HepG2 (cell line): ENCODE results near the gene WDR5B. TPM values are rescaled to one million over a fixed set of nuclear protein-coding genes. Genes with fewer than 3 reads are reported as not detected.
"Not testable (repeated sequence)": the region's sequence is repeated elsewhere in the genome, so short reads cannot be mapped to it uniquely, and the experiment has no call there.

ENCODE experiments used
- ATAC-seq: fragments of 200-7000 bp; cut with Tn5 transposase; 3 replicates; pipeline ENCODE4 v1.9.1; 2020; ENCODE audit warnings: mild to moderate bottlenecking, moderate library complexity
- BruUV-seq: library from RNA; stranded (reverse); fragments of 400-500 nt; replicated peaks from 2 replicates; lab custom pipeline; 2021; lab: Mats Ljungman, UMichigan
- CTCF ChIA-PET: fragments of 300-600 bp; formaldehyde crosslinking; extraction: SDS; loops from one replicate; lab custom pipeline; 2021; ENCODE audit warnings: low total read pairs, inconsistent platforms, low intra/inter-chr PET ratio; lab: Yijun Ruan, JAX
- POLR2A ChIA-PET: fragments of 350-600 bp; sonication (Branson Sonifier 250); formaldehyde crosslinking; loops from one replicate; lab custom pipeline; 2020; ENCODE audit warnings: antibody characterized with exemption, inconsistent platforms; lab: Yijun Ruan, JAX
- DNase-seq: peaks from one replicate; pipeline ENCODE4 v3.0.0-alpha.2; 2015; ENCODE audit warnings: low spot score
- FAIRE-seq: peaks from 3 replicates; lab custom pipeline; 2011; peaks lifted over from hg19 to GRCh38; lab: Jason Lieb, UNC
- H2AFZ ChIP-seq: one replicate; pipeline ENCODE4 v1.6.1; 2011; ENCODE audit warnings: low read length, inconsistent platforms
- H3K27ac ChIP-seq: fragments of 300-600 bp; 3 replicates; pipeline ENCODE4 v1.8.0; 2011; ENCODE audit warnings: mixed run types, mild to moderate bottlenecking, mixed read lengths, low read length, inconsistent platforms; ENCODE audit not compliant: insufficient read depth; ENCODE audit errors: extremely low read length
- H3K27me3 ChIP-seq, 2 experiments: fragments of 200-600 bp in 1 of 2; 2 replicates in 1 of 2; 3 replicates in 1 of 2; pipeline versions ENCODE4 v1.6.0 to v1.8.0; 2011; ENCODE audit warnings: low read length in 2 of 2, mild to moderate bottlenecking in 2 of 2, moderate library complexity in 2 of 2, inconsistent platforms in 1 of 2; ENCODE audit not compliant: insufficient read depth in 2 of 2, control insufficient read depth in 1 of 2
- H3K36me3 ChIP-seq, 2 experiments: fragments of 200-600 bp in 1 of 2; replicated peaks in 1 of 2; 2 replicates in 1 of 2; 3 replicates in 1 of 2; pipeline versions ENCODE4 v1.5.1 to v1.8.0; 2011; ENCODE audit warnings: low read length in 2 of 2, inconsistent platforms in 1 of 2; ENCODE audit not compliant: insufficient read depth in 2 of 2, control insufficient read depth in 1 of 2
- H3K4me1 ChIP-seq: 2 replicates; pipeline ENCODE4 v1.5.1; 2012; ENCODE audit warnings: low read length, inconsistent platforms; ENCODE audit not compliant: insufficient read depth
- H3K4me2 ChIP-seq: 2 replicates; pipeline ENCODE4 v1.6.0; 2011; ENCODE audit warnings: low read depth, low read length, inconsistent platforms
- H3K4me3 ChIP-seq, 3 experiments: fragments of 200-600 bp in 1 of 3; sonication (generic), shearing (Covaris generic) in 1 of 3; replicated peaks in 1 of 3; 2 replicates each; pipeline ENCODE4 v1.5.1; 2011 to 2016; ENCODE audit warnings: low read length in 3 of 3, inconsistent platforms in 2 of 3, low read depth in 2 of 3, mild to moderate bottlenecking in 2 of 3, control low read depth in 1 of 3, mixed read lengths in 1 of 3; ENCODE audit not compliant: insufficient read depth in 1 of 3
- H3K79me2 ChIP-seq: one replicate; pipeline ENCODE4 v1.6.1; 2011; ENCODE audit warnings: low read length, inconsistent platforms; ENCODE audit not compliant: insufficient read depth
- H3K9ac ChIP-seq: 2 replicates; pipeline ENCODE4 v1.6.0; 2011; ENCODE audit warnings: mild to moderate bottlenecking, low read depth, low read length, inconsistent platforms; ENCODE audit not compliant: insufficient read depth
- H3K9me3 ChIP-seq: 2 replicates; pipeline ENCODE4 v1.5.1; 2012; ENCODE audit warnings: mild to moderate bottlenecking, low read length
- H4K20me1 ChIP-seq: 2 replicates; pipeline ENCODE4 v1.6.0; 2011; ENCODE audit warnings: inconsistent platforms, mild to moderate bottlenecking, low read length, moderate library complexity; ENCODE audit not compliant: insufficient read depth
- ASH2L ChIP-seq: fragments of 300-600, 200-600 bp; sonication (generic); IDR thresholded peaks from 2 replicates; pipeline ENCODE4 v1.7.0; 2017; ENCODE audit warnings: low read depth, mild to moderate bottlenecking, moderate library complexity, mixed read lengths, low read length; ENCODE audit not compliant: insufficient read length
- LCORL ChIP-seq, 2 experiments: fragments of 450-650 bp in 1 of 2; sonication (generic) in 1 of 2; formaldehyde crosslinking in 1 of 2; IDR thresholded peaks; 2 replicates each; pipeline versions ENCODE4 v1.5.0 to v1.6.1; 2017 to 2020; ENCODE audit warnings: antibody characterized with exemption in 1 of 2, missing genetic modification reagents in 1 of 2
- NFKBIZ ChIP-seq: IDR thresholded peaks from 2 replicates; pipeline ENCODE4 v1.6.1; 2018; ENCODE audit warnings: missing genetic modification reagents, missing compliant biosample characterization
- ZMAT3 ChIP-seq: sonication (generic); formaldehyde crosslinking; conservative IDR thresholded peaks from 2 replicates; pipeline ENCODE4 v1.7.0; 2021; ENCODE audit warnings: missing genetic modification reagents
- ZNF782 ChIP-seq: sonication (generic); formaldehyde crosslinking; IDR thresholded peaks from 2 replicates; pipeline ENCODE4 v1.4.0; 2020; ENCODE audit warnings: missing genetic modification reagents, mild to moderate bottlenecking, borderline replicate concordance
- WGBS: methylation state at CpG from one replicate; pipeline ENCODE4 v1.1.6; 2017; ENCODE audit warnings: low lambda C conversion rate; 5-methylcytosine and 5-hydroxymethylcytosine counted together
- in situ Hi-C: cut with HindIII; loops from 2 replicates; pipeline ENCODE4 v1.10.0; 2017; ENCODE audit warnings: low pct_unique_long_range_greater_than_20kb; ENCODE audit not compliant: extremely low pct_ligation_motif_present
- intact Hi-C: fragments of 100-400 bp; cut with micrococcal nuclease; formaldehyde crosslinking; loops from one replicate; pipeline ENCODE4 v1.10.0; 2022; ENCODE audit not compliant: unreplicated experiment
- polyA plus RNA-seq, 8 experiments: library from polyadenylated mRNA; depleted of rRNA in 3 of 8; stranded (reverse) in 7 of 8; unstranded in 1 of 8; fragments of >200 nt; fragmentation: Illumina TruSeq in 4 of 8; extraction: Trizol in 4 of 8; gene quantifications; 2 replicates each; pipeline versions ENCODE4 v1.2.1 to v1.2.3, GENCODE V29; 2011 to 2016; ENCODE audit warnings: low read depth in 4 of 8, missing spikeins in 1 of 8, mixed read lengths in 1 of 8; ENCODE audit not compliant: insufficient read depth in 1 of 8
- total RNA-seq, 5 experiments: library from RNA; depleted of rRNA; stranded (reverse); fragments of >200 nt; fragmentation: Illumina TruSeq; extraction: Trizol; gene quantifications; 2 replicates each; pipeline ENCODE4 v1.2.3, GENCODE V29; 2016; ENCODE audit warnings: low read depth in 1 of 5
- TF ChIP-seq, protein P1 (sequence below): IDR thresholded peaks from 2 replicates; pipeline ENCODE4 v1.6.1; 2016; ENCODE audit warnings: mild to moderate bottlenecking
- TF ChIP-seq, protein P2 (sequence below): IDR thresholded peaks from 2 replicates; pipeline ENCODE4 v1.6.1; 2016; ENCODE audit warnings: low read depth
- TF ChIP-seq, protein P3 (sequence below): sonication (generic); formaldehyde crosslinking; IDR thresholded peaks from 2 replicates; pipeline ENCODE4 v1.4.0; 2020; ENCODE audit warnings: missing genetic modification reagents, borderline replicate concordance

Gene WDR5B
- total and polyA plus RNA-seq, 2 of the 13 experiments (the other 11 are each of a cell fraction or from before 2014, with no cell fraction given): 2.5 to 3.6 TPM

DNA sequence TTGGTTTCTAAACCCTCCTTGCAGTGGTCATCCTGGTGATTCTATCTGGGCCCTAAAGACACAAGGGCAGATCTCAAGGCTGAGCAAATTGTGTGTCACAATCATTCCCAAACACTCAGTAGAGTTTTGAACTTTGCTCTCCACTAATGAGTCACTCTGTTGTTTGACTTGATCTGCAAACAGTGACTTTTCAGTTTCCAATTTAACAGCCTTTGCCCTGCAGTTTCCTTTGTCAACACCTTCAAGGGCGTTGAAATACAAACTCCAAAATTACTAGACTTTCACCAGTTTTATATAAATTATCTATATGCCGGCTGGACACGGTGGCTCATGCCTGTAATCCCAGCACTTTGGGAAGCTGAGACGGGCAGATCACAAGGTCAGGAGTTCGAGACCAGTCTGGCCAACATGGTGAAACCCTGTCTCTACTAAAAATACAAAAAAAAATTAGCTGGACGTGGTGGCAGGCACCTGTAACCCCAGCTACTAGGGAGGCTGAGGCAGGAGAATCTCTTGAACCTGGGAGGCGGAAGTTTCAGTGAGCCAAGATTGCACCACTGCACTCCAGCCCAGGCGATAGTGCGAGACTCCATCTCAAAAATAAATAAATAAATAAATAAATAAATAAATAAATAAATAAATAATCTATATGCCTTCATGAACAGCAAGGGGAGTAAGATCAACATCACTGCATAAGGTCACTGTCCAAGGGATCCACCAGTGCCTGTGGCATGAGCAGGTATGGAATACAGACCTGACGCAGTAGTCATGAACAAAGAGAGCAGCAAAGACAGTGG, 50.1 kb downstream of the WDR5B start:
- Histone ChIP-seq H3K4me2 (peak overlapping the region; percentile 64), H3K9ac (peak overlapping the region; percentile 50; the same call in 1 of the 2 replicates), H3K4me3 (peak overlapping the region in 1 of 3 experiments; percentile 39; a peak in 2 of 6 replicates), H3K27ac (peak overlapping the region; percentile 96), H3K4me1 (peaks cover 71% of the 10 kb centered on the region), H3K36me3 (peaks cover 12 to 46% of the 10 kb centered on the region in 2 experiments)
- H4K20me1 ChIP-seq, H2AFZ ChIP-seq, CTCF ChIA-PET, H3K9me3 ChIP-seq, in situ Hi-C loops, BruUV-seq, H3K79me2 ChIP-seq, H3K27me3 ChIP-seq: not testable (repeated sequence)
- ATAC-seq: peak; percentile 94
- FAIRE-seq: peak; percentile 97
- peak; percentile 97 for DNase-seq
- intact Hi-C loops: loop anchor here (1.0 kb wide), 1 partner anchor 18 kb away; the partner anchor contains the start of gene MIX23
- POLR2A ChIA-PET: interaction anchor here (0.8 to 7.8 kb wide), 6 partner anchors 11 to 1684 kb away, joined by 3 to 103 read pairs (median 8); partner anchors contain the start of genes FAM162A, HGD, MIX23 and WDR5B
- 35% methylated on average over 10 of the region's 10 CpGs for WGBS
- TF ChIP-seq, protein P1, sequence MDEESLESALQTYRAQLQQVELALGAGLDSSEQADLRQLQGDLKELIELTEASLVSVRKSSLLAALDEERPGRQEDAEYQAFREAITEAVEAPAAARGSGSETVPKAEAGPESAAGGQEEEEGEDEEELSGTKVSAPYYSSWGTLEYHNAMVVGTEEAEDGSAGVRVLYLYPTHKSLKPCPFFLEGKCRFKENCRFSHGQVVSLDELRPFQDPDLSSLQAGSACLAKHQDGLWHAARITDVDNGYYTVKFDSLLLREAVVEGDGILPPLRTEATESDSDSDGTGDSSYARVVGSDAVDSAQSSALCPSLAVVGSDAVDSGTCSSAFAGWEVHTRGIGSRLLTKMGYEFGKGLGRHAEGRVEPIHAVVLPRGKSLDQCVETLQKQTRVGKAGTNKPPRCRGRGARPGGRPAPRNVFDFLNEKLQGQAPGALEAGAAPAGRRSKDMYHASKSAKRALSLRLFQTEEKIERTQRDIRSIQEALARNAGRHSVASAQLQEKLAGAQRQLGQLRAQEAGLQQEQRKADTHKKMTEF: peak; percentile 95
- TF ChIP-seq NFKBIZ: 0 out of 2 replicates have a peak, but pooled peaks have one; percentile 79
- TF ChIP-seq, protein P2, sequence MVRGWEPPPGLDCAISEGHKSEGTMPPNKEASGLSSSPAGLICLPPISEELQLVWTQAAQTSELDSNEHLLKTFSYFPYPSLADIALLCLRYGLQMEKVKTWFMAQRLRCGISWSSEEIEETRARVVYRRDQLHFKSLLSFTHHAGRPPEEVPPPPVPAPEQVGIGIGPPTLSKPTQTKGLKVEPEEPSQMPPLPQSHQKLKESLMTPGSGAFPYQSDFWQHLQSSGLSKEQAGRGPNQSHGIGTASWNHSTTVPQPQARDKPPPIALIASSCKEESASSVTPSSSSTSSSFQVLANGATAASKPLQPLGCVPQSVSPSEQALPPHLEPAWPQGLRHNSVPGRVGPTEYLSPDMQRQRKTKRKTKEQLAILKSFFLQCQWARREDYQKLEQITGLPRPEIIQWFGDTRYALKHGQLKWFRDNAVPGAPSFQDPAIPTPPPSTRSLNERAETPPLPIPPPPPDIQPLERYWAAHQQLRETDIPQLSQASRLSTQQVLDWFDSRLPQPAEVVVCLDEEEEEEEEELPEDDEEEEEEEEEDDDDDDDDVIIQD (CRISPR knock-in tag): peak; percentile 93
- TF ChIP-seq, protein P3, sequence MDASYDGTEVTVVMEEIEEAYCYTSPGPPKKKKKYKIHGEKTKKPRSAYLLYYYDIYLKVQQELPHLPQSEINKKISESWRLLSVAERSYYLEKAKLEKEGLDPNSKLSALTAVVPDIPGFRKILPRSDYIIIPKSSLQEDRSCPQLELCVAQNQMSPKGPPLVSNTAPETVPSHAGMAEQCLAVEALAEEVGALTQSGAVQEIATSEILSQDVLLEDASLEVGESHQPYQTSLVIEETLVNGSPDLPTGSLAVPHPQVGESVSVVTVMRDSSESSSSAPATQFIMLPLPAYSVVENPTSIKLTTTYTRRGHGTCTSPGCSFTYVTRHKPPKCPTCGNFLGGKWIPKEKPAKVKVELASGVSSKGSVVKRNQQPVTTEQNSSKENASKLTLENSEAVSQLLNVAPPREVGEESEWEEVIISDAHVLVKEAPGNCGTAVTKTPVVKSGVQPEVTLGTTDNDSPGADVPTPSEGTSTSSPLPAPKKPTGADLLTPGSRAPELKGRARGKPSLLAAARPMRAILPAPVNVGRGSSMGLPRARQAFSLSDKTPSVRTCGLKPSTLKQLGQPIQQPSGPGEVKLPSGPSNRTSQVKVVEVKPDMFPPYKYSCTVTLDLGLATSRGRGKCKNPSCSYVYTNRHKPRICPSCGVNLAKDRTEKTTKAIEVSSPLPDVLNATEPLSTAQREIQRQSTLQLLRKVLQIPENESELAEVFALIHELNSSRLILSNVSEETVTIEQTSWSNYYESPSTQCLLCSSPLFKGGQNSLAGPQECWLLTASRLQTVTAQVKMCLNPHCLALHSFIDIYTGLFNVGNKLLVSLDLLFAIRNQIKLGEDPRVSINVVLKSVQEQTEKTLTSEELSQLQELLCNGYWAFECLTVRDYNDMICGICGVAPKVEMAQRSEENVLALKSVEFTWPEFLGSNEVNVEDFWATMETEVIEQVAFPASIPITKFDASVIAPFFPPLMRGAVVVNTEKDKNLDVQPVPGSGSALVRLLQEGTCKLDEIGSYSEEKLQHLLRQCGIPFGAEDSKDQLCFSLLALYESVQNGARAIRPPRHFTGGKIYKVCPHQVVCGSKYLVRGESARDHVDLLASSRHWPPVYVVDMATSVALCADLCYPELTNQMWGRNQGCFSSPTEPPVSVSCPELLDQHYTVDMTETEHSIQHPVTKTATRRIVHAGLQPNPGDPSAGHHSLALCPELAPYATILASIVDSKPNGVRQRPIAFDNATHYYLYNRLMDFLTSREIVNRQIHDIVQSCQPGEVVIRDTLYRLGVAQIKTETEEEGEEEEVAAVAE (CRISPR knock-in tag): peak; percentile 38; the same call in 1 of the 2 replicates
- 0 out of 2 replicates have a peak, but pooled peaks have one; percentile 17 for TF ChIP-seq LCORL (IDR thresholded peaks at IDR 0.05)
- TF ChIP-seq LCORL (CRISPR knock-in tag; IDR thresholded peaks at IDR 0.05): peak; percentile 94
- peak; percentile 14; the same call in 1 of the 2 replicates for TF ChIP-seq ZNF782 (CRISPR knock-in tag)
- TF ChIP-seq ZMAT3 (CRISPR knock-in tag): peak; percentile 79; the same call in 1 of the 2 replicates
- TF ChIP-seq ASH2L: peak; percentile 57
